Measurements from ENCODE around the gene APOE. TPM values are rescaled to one million over a fixed set of nuclear protein-coding genes. Genes with fewer than 3 reads are reported as not detected.
"Not testable (repeated sequence)": the region's sequence is repeated elsewhere in the genome, so short reads cannot be mapped to it uniquely, and the experiment has no call there.

APOE gene
- total RNA-seq, 2 donors from 2014 or later = 43.5 to 67.4 TPM

- ATAC-seq (no peak), DNase-seq (no peak)
- intact Hi-C loops (cut with DNase I) = loop anchor here in 1 of 2 donors (2.0 kb wide), 1 partner anchor 46 kb away; no protein-coding TSS in a partner anchor
Measured at GRCh38 chr19:44904426-44904994, 1.1 kb upstream of the APOE start.

DNA sequence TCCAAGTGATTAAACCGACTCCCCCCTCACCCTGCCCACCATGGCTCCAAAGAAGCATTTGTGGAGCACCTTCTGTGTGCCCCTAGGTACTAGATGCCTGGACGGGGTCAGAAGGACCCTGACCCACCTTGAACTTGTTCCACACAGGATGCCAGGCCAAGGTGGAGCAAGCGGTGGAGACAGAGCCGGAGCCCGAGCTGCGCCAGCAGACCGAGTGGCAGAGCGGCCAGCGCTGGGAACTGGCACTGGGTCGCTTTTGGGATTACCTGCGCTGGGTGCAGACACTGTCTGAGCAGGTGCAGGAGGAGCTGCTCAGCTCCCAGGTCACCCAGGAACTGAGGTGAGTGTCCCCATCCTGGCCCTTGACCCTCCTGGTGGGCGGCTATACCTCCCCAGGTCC, 2.0 kb downstream of the APOE start:
- intact Hi-C loops (cut with DNase I) = loop anchor here in 1 of 2 donors (5.0 kb wide), 1 partner anchor 45 kb away; no protein-coding TSS in a partner anchor
- ATAC-seq (no peak), DNase-seq (no peak)

DNA sequence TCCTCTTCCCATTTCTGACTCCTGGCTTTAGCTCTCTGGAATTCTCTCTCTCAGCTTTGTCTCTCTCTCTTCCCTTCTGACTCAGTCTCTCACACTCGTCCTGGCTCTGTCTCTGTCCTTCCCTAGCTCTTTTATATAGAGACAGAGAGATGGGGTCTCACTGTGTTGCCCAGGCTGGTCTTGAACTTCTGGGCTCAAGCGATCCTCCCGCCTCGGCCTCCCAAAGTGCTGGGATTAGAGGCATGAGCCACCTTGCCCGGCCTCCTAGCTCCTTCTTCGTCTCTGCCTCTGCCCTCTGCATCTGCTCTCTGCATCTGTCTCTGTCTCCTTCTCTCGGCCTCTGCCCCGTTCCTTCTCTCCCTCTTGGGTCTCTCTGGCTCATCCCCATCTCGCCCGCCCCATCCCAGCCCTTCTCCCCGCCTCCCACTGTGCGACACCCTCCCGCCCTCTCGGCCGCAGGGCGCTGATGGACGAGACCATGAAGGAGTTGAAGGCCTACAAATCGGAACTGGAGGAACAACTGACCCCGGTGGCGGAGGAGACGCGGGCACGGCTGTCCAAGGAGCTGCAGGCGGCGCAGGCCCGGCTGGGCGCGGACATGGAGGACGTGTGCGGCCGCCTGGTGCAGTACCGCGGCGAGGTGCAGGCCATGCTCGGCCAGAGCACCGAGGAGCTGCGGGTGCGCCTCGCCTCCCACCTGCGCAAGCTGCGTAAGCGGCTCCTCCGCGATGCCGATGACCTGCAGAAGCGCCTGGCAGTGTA, 2.7 kb downstream of the APOE start:
- DNase-seq = no peak
- ATAC-seq = no peak
- intact Hi-C loops (cut with DNase I) = loop anchor here in 1 of 2 donors (5.0 kb wide), 1 partner anchor 44 kb away; no protein-coding TSS in a partner anchor

GRCh38 chr19:44908836-44909261, 3.3 kb downstream of the APOE start:
- ATAC-seq (no peak), DNase-seq (no peak)
- intact Hi-C loops (cut with DNase I) = loop anchor here in 1 of 2 donors (5.0 kb wide), 1 partner anchor 43 kb away; no protein-coding TSS in a partner anchor

GRCh38 chr19:44909775-44910174, 4.2 kb downstream of the APOE start:
- DNase-seq = no peak
- intact Hi-C loops (cut with DNase I) = loop anchor here in 1 of 2 donors (5.0 kb wide), 1 partner anchor 43 kb away; no protein-coding TSS in a partner anchor
- no peak for ATAC-seq

DNA sequence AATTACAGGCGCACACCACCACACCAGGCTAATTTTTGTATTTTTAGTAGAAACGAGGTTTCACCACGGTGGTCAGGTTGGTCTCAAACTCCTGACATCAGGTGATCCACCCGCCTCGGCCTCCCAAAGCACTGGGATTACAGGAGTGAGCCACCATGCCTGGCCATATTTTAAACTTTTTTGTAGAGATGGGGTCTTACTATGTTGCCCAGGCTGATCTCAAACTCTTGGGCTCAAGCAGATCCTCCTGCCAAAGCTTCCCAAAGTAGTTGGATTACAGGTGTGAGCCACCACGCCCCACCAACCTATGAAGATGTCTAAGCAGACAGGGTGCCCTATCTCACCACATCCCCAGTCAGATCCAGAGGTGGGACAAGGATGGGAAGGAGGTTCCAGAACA, 6.3 kb downstream of the APOE start:
- ATAC-seq; intact Hi-C loops (cut with DNase I); DNase-seq: not testable (repeated sequence)

GRCh38 chr19:44912854-44913253, 7.3 kb downstream of the APOE start:
- peak; percentile 50 for DNase-seq

GRCh38 chr19:44913512-44914432, 8.2 kb downstream of the APOE start:
- DNase-seq; ATAC-seq; intact Hi-C loops (cut with DNase I): not testable (repeated sequence)

More at GRCh38 chr19:44912854-44913253, 7.3 kb downstream of the APOE start:
- intact Hi-C loops (cut with DNase I) = no loop called here
- peak; percentile 14 to 51 for ATAC-seq

DNA sequence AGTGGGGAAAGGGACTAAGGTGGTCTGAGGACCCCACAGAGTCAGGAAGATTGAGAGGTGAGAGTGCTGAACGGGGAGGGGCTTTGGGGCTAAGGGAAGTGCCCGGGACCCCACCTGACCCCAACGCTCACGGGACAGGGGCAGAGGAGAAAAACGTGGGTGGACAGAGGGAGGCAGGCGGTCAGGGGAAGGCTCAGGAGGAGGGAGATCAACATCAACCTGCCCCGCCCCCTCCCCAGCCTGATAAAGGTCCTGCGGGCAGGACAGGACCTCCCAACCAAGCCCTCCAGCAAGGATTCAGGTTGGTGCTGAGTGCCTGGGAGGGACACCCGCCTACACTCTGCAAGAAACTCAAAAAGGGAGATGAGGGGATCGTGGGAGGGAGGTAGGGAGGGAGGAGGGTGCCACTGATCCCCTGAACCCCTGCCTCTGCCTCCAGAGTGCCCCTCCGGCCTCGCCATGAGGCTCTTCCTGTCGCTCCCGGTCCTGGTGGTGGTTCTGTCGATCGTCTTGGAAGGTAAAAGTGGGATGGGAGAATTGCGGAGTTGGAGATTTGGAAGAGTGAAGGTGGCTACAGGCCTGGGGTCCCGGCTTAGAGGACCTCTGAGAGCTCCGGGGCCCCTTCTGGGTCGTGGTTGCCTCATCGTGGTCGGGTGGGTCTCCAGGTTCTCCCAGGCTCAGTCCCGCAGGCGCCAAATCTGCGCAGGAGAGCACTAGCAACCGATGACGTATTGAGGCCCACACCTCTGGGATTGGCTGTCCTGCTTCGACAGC, 9.0 kb downstream of the APOE start, which contains the start of gene APOC1:
Gene APOC1 (plus strand): TSS at position 176 of the 774 bp plus-strand sequence. CDS start 284 bp downstream, at position 460.
- peak; percentile 86 for DNase-seq
- peak; percentile 89 to 92 for ATAC-seq
- intact Hi-C loops (cut with DNase I) = not testable (repeated sequence)

- ATAC-seq (no peak), DNase-seq (no peak)
Measured at GRCh38 chr19:44924243-44924725, 18.7 kb downstream of the APOE start.

DNA sequence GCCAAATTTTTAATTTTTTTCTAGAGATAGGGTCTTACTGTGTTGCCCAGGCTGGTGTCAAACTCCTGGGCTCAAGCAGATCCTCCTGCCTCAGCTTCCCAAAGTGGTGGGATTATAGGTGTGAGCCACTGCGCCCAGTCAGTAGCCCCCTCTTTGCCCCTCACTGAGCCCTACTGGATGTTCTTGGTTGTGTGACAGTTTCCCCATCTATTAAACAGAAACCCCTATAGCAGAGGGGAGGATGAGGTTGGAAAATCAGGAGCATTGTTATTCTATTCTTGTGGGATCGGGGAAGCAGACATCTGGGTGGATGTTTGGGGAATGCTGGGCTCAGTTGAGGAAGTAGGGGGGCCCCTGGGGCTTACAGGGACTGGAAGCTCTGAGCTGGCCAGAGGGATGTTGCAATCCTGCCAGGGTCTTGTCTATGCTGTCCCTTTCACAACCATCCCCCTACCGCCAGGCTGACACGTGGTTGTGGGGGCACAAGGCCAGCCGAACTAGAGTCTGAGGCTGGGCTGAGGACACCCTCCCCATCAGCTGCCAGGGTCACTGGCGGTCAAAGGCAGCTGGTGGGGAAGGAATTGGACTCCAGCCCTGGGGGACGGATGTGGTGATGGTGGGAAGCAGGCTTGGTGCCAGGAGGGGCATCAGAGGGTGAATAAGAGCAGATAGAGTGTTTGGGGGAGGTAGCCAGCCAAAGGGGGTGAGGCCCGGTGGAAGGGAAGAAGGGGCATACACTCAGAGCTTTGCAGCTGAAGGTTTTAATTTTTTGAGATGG, 19.7 kb downstream of the APOE start:
- intact Hi-C loops (cut with DNase I) = no loop called here
- DNase-seq (peak; percentile 84), ATAC-seq (peak; percentile 74 to 86)

More at GRCh38 chr19:44924243-44924725, 18.7 kb downstream of the APOE start:
- intact Hi-C loops (cut with DNase I) = no loop called here

GRCh38 chr19:44926245-44927077, 20.9 kb downstream of the APOE start:
- DNase-seq; intact Hi-C loops (cut with DNase I): not testable (repeated sequence)
- ATAC-seq = peak; percentile 4 to 6

DNA sequence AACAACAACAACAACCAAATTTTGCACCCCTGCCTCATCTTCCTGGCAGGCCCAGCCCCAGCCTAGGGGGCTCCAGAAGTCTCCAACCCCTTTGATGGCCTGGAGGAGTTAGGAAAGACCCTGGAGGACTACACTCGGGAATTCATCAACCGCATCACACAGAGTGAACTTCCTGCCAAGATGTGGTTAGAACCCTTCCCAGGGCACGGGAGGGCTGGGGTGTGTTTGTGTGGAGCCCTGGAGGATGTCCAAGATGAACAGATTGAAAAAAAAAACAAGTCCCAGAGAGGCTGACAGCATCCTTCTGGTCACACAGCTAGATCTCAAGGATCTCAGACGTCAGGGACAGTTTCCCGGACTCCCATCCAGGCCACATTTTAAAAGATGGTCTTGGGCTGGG, 22.1 kb downstream of the APOE start:
- no peak for DNase-seq
- intact Hi-C loops (cut with DNase I) = no loop called here
- ATAC-seq = no peak

DNA sequence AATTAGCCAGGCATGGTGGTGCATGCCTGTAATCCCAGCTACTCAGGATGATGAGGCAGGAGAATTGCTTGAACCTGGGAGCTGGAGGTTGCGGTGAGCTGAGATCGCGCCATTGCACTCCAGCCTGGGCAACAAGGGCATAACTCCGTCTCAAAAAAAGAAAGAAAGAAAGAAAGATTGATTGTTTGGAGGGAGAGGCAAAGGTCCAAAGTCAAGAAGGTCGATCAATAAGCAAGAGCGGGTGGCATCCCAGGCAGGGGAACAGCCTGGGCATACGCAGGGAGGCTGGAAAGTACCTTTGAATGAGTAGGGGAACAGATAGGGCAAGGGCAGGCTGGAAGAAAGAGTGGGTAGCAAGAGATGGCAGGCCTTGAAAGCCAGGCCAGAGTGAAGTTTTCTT, 24.5 kb downstream of the APOE start:
- intact Hi-C loops (cut with DNase I) = no loop called here
- DNase-seq (no peak), ATAC-seq (no peak)

- no peak for ATAC-seq
- no peak for DNase-seq
- intact Hi-C loops (cut with DNase I) = no loop called here
Measured at GRCh38 chr19:44931541-44931940, 25.9 kb downstream of the APOE start.

- DNase-seq (no peak), ATAC-seq (no peak)
- intact Hi-C loops (cut with DNase I) = loop anchor here in 1 of 2 donors (5.0 kb wide), 1 partner anchor 152 kb away; no protein-coding TSS in a partner anchor
Measured at GRCh38 chr19:44939668-44940067, 34.1 kb downstream of the APOE start.

Data from left cardiac atrium (tissue), 4 donors.